Mesenteric fat pad (tissue), 1 donor: ENCODE measurements around the gene FFAR3. TPM values are rescaled to one million over a fixed set of nuclear protein-coding genes. Genes with fewer than 3 reads are reported as not detected.
A peak's percentile ranks its signal among the peaks of the same experiment; 100 is the strongest.
"Not testable (repeated sequence)": the region's sequence is repeated elsewhere in the genome, so short reads cannot be mapped to it uniquely, and the experiment has no call there.

Experiments
- DNase-seq: peaks from one replicate; pipeline ENCODE4 v3.0.0-alpha.2; 2020; ENCODE audit warnings: low spot score
- total RNA-seq: library from RNA; stranded (reverse); fragmentation: NEBNext Ultra II Directional; extraction: Animal tissue kit (Norgen Biotek cat#: 25700); gene quantifications from one replicate; pipeline ENCODE4 v1.2.1, GENCODE V29; 2021
- donor health status: DM: yes; HTN: yes; CAD: no.

FFAR3 gene
- total RNA-seq, 1 donor from 2014 or later, result 1.4 TPM

- DNase-seq, result peak; percentile 88
These were observed 8.4 kb upstream of the FFAR3 start for GRCh38 chr19:35349614-35350521.

DNA sequence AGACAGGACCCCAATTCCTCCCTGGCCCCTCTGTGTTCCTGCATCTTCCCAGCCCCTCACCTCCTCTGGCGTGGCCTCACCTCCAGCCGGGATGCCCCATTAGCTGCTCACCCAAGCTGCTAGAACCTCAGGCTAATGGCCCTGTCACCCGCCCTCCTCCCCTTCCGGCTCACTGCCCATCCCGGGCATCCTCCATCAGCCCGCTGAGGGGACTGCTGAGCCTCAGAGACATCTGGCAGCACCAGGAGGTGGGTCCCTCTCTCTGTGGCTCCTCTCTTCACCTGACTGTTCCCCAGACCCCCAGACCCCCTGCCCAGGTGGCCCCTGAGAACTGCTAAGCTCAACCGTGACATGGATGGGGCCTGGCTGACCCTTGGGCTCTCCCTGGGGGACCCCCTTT lies 7.7 kb upstream of the FFAR3 start:
- peak; percentile 69 for DNase-seq

- peak; percentile 82 for DNase-seq
These were observed 6.7 kb upstream of the FFAR3 start for GRCh38 chr19:35351411-35352176.

- DNase-seq, result no peak
These were observed 6.1 kb upstream of the FFAR3 start for GRCh38 chr19:35352177-35352447.

GRCh38 chr19:35352448-35353304 lies 5.6 kb upstream of the FFAR3 start:
- DNase-seq, result peak; percentile 88

DNA sequence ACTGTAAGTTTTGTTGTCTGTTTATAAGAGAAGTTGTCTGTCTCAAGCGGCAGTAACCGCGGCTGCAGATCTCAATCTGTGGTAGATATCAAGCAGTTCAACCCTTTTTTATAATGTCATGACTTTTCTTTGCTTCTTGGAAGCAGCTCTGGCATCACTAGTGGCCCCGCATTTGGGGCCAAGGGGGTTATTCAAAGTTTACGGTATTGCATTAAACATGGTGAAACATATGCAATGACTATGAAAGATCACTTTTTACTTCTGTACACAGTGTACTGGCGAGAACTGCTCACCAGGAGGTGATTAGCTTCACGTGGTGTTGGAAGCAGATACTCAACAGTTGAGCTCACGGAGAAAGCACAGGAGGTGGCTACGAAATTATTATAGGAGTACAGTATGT lies 4.6 kb upstream of the FFAR3 start:
- DNase-seq, result peak; percentile 53

DNA sequence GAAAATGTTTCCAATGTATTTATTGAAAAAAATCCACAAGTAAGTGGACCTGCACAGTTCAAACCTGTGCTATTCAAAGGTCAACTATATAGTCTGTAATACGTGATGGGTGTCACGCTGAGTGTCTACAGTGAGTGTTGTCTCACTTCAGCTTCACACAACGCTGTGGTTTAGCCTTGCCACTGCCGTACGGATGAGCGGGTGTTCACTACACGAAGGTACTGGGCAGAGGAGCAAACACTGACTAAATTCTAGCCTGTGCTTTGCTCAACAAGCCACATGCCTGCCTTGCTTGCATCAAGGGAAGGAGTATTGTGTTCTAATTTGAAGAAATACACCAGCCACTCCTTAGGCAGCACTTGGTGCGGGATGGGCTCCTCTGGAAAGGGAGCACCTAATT lies 3.4 kb upstream of the FFAR3 start:
- DNase-seq, result no peak

- peak; percentile 57 for DNase-seq
These were observed 2.3 kb upstream of the FFAR3 start for GRCh38 chr19:35355791-35356460.

DNA sequence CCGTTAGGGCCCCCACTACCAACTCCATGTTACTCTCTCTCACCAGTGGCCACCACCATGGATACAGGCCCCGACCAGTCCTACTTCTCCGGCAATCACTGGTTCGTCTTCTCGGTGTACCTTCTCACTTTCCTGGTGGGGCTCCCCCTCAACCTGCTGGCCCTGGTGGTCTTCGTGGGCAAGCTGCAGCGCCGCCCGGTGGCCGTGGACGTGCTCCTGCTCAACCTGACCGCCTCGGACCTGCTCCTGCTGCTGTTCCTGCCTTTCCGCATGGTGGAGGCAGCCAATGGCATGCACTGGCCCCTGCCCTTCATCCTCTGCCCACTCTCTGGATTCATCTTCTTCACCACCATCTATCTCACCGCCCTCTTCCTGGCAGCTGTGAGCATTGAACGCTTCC lies 574 bp downstream of the FFAR3 start:
- not testable (repeated sequence) for DNase-seq

- peak; percentile 49 for DNase-seq
These were observed 1.1 kb downstream of the FFAR3 start for GRCh38 chr19:35359395-35359794.

DNA sequence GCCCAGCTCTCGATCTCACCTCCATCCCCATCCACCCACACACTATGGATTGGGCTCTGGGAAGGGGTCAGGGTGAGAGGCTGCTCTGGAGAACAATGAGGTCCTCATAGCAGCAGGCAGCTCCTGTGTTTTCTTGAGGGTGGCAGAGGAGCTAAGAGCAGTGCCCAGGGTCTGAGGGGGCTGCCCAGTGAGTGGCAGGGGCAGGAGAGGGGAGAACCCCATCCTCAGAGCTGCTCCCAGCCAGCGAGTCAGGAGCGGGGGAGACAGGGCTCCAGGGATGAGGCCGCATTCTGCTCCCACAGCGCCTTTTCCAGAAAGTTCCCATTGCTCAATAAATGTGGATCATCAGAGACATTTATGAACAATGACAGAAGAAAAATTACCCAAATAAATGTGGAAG lies 1.8 kb downstream of the FFAR3 start:
- not testable (repeated sequence) for DNase-seq

DNA sequence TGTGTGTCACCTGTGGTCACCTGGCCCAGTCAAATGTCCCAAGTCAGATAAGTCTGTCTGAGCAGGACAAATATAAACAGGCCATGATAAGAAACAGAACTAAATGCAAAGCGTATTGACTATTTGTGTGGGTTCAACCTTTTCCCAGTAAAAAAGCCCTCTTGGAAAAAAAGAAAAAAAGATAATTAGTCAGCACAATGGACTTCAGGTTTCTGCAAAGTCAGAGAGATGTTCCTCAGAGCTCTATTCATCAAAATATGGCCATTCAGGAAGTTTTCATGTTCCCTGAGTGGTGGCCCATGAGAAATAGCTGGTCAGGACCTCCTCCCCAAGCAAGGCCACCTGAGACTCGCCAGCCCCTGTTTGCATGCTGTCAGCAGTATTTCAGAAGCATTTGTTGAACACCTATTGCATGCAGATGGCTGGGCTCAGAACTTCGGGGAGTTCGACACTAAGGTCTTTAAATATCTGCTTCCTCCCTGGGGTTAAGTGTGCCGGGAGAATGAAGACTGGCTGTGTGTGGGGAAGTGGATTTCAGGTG lies 2.7 kb downstream of the FFAR3 start:
- no peak for DNase-seq

DNA sequence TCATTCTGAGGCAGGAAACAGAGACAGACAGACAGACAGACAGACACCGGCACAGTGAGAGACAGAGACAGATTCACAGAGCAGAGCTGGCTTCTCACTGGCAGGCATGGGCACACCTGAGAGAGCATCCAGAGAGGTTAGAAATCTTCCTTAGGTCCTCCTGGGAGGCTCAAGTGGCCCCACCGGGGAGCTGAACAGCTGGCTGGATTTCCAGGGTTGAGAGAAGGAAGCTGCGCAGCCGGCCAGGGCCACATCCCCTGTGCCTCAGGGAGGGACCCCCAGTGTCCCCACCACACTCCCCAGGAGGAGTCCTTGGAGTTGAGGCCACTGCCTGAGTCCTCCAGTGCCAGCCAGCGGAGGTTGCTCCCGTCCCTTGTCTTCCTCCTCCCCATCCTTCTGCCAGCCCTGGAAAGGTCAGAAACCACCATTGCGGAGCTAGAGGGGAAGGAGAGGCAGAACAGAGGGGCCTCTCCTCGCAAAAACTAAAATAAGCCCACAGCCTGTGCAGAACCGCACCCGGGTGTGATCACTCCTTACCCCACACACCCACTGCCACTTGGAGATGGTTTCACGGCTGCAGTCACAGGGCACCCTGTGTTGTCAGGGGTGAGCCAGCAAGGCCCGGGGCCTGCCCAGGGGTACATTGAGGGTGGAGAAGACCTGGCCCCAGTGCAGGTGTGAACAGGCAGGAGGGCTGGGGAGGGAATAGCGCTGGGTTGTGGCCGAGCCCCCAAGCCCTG lies 4.2 kb downstream of the FFAR3 start:
- DNase-seq, result peak; percentile 14

DNA sequence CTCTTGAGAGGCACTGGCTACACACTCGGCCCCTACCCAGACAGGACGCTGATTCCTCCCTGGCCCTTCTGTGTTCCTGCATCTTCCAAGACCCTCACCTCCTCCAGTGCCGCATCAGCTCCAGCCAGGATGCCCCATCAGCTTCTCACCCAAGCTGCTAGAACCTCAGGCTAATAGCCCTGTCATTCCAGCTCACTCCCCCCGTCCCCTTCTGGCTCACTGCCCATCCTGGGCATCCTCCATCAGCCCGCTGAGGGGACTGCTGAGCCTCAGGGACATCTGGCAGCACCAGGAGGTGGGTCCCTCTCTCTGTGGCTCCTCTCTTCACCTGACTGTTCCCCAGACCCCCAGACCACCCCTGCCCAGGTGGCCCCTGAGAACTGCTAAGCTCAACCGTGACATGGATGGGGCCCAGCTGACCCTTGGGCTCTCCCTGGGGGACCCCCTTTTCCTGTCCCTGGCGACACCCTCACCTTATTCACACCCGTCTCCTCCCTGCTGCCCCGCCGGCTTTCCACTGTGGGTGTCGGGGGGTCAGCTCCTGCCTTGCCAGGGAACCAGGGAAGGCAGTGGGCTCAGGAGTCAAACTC lies 4.8 kb downstream of the FFAR3 start:
- peak; percentile 24 for DNase-seq

- DNase-seq, result peak; percentile 24
These were observed 5.6 kb downstream of the FFAR3 start for GRCh38 chr19:35363711-35364425.

- peak; percentile 20 for DNase-seq
These were observed 7.0 kb downstream of the FFAR3 start for GRCh38 chr19:35365303-35365702.

GRCh38 chr19:35368378-35368777 lies 10.1 kb downstream of the FFAR3 start:
- DNase-seq, result no peak

- no peak for DNase-seq
These were observed 11.3 kb downstream of the FFAR3 start for GRCh38 chr19:35369522-35369921.

- DNase-seq, result no peak
These were observed 12.5 kb downstream of the FFAR3 start, which contains the start of gene GPR42 for GRCh38 chr19:35370722-35371121. TSS of gene GPR42 (plus strand) at chr19:35371068. CDS start at chr19:35371360, 292 bp downstream.
